ENCODE results near the gene APLN.

Gene APLN

GRCh38 chrX:129638917-129639316 lies 15.8 kb downstream of the APLN start:
- no peak for DNase-seq

GRCh38 chrX:129637217-129638109 lies 17.3 kb downstream of the APLN start:
- peak; percentile 5 to 10 for DNase-seq

GRCh38 chrX:129636175-129636681 lies 18.5 kb downstream of the APLN start:
- no peak for DNase-seq

GRCh38 chrX:129634541-129634940 lies 20.2 kb downstream of the APLN start:
- DNase-seq = no peak

GRCh38 chrX:129632443-129632842 lies 22.3 kb downstream of the APLN start:
- DNase-seq = no peak

- DNase-seq = no peak
Observed at GRCh38 chrX:129631849-129632248, 22.9 kb downstream of the APLN start.

- no peak for DNase-seq
Observed at GRCh38 chrX:129629837-129630236, 24.9 kb downstream of the APLN start.

GRCh38 chrX:129626026-129626425 lies 28.7 kb downstream of the APLN start:
- no peak for DNase-seq

- DNase-seq = no peak
Observed at GRCh38 chrX:129622757-129623301, 31.9 kb downstream of the APLN start.

GRCh38 chrX:129618997-129619396 lies 35.8 kb downstream of the APLN start:
- no peak for DNase-seq

- no peak for DNase-seq
Observed at GRCh38 chrX:129617420-129617819, 37.3 kb downstream of the APLN start.

GRCh38 chrX:129614481-129615255 lies 40.1 kb downstream of the APLN start:
- no peak for DNase-seq

GRCh38 chrX:129613596-129613995 lies 41.2 kb downstream of the APLN start:
- DNase-seq = no peak

- no peak for DNase-seq
Observed at GRCh38 chrX:129612396-129612795, 42.4 kb downstream of the APLN start.

GRCh38 chrX:129609395-129609794 lies 45.4 kb downstream of the APLN start:
- no peak for DNase-seq

GRCh38 chrX:129608496-129608895 lies 46.3 kb downstream of the APLN start:
- no peak for DNase-seq

GRCh38 chrX:129606918-129607317 lies 47.8 kb downstream of the APLN start:
- peak; percentile 1 to 10 for DNase-seq

- DNase-seq = peak; percentile 1 to 28
Observed at GRCh38 chrX:129600981-129601424, 53.8 kb downstream of the APLN start.

- no peak for DNase-seq
Observed at GRCh38 chrX:129599996-129600395, 54.8 kb downstream of the APLN start.

- no peak for DNase-seq
Observed at GRCh38 chrX:129599499-129599898, 55.3 kb downstream of the APLN start.

GRCh38 chrX:129597905-129598304 lies 56.9 kb downstream of the APLN start:
- no peak for DNase-seq

GRCh38 chrX:129596077-129596476 lies 58.7 kb downstream of the APLN start:
- DNase-seq = no peak
